ENCODE results near the gene GTPBP4.

GTPBP4 gene

GRCh38 chr10:947051-947450, 41.2 kb upstream of the GTPBP4 start:
- H3K27ac ChIP-seq = no peak overlapping the region
- in situ Hi-C loops (cut with HindIII; ENCODE audit: low pct_ligation_motif_present, low sequenced_read_pairs) = no loop called here
- no peak for DNase-seq
- H3K27me3 ChIP-seq (replicated peaks) = no peaks in the 10 kb centered on the region
- no peak overlapping the region for H3K4me3 ChIP-seq (ENCODE audit: low read depth, low read length)
- TF ChIP-seq CTCF (IDR thresholded peaks at IDR 0.05; ENCODE audit: low read depth, low read length, missing control alignments) = no peak
- no peaks in the 10 kb centered on the region for H3K36me3 ChIP-seq (replicated peaks)

- in situ Hi-C loops (cut with HindIII; ENCODE audit: low pct_ligation_motif_present, low sequenced_read_pairs) = no loop called here
- H3K36me3 ChIP-seq (replicated peaks) = no peaks in the 10 kb centered on the region
- no peak for DNase-seq
- no peak overlapping the region for H3K4me3 ChIP-seq (ENCODE audit: low read depth, low read length)
- no peaks in the 10 kb centered on the region for H3K27me3 ChIP-seq (replicated peaks)
- no peak overlapping the region for H3K27ac ChIP-seq
- TF ChIP-seq CTCF (IDR thresholded peaks at IDR 0.05; ENCODE audit: low read depth, low read length, missing control alignments) = no peak
These were observed 40.4 kb upstream of the GTPBP4 start for GRCh38 chr10:947881-948280.

- H3K36me3 ChIP-seq (replicated peaks) = no peaks in the 10 kb centered on the region
- DNase-seq = no peak
- no peak overlapping the region for H3K27ac ChIP-seq
- no peak for TF ChIP-seq CTCF (IDR thresholded peaks at IDR 0.05; ENCODE audit: low read depth, low read length, missing control alignments)
- H3K4me3 ChIP-seq (ENCODE audit: low read depth, low read length) = no peak overlapping the region
- in situ Hi-C loops (cut with HindIII; ENCODE audit: low pct_ligation_motif_present, low sequenced_read_pairs) = no loop called here
- H3K27me3 ChIP-seq (replicated peaks) = no peaks in the 10 kb centered on the region
These were observed 39.9 kb upstream of the GTPBP4 start for GRCh38 chr10:948347-948746.

- H3K27ac ChIP-seq = no peak overlapping the region
- no peak for TF ChIP-seq CTCF (IDR thresholded peaks at IDR 0.05; ENCODE audit: low read depth, low read length, missing control alignments)
These were observed 38.8 kb upstream of the GTPBP4 start for GRCh38 chr10:949446-949845.

GRCh38 chr10:953836-954235, 34.4 kb upstream of the GTPBP4 start:
- in situ Hi-C loops (cut with HindIII; ENCODE audit: low pct_ligation_motif_present, low sequenced_read_pairs) = no loop called here
- Histone ChIP-seq H3K27ac (no peak overlapping the region), H3K36me3 (replicated peaks) (no peaks in the 10 kb centered on the region), H3K27me3 (replicated peaks) (no peaks in the 10 kb centered on the region), H3K4me3 (ENCODE audit: low read depth, low read length) (no peak overlapping the region)
- DNase-seq = no peak
- no peak for TF ChIP-seq CTCF (IDR thresholded peaks at IDR 0.05; ENCODE audit: low read depth, low read length, missing control alignments)

More at GRCh38 chr10:949446-949845, 38.8 kb upstream of the GTPBP4 start:
- Histone ChIP-seq H3K36me3 (replicated peaks) (no peaks in the 10 kb centered on the region), H3K27me3 (replicated peaks) (no peaks in the 10 kb centered on the region), H3K4me3 (ENCODE audit: low read depth, low read length) (no peak overlapping the region)
- in situ Hi-C loops (cut with HindIII; ENCODE audit: low pct_ligation_motif_present, low sequenced_read_pairs) = no loop called here
- no peak for DNase-seq

- in situ Hi-C loops (cut with HindIII; ENCODE audit: low pct_ligation_motif_present, low sequenced_read_pairs) = no loop called here
- TF ChIP-seq CTCF (IDR thresholded peaks at IDR 0.05; ENCODE audit: low read depth, low read length, missing control alignments) = no peak
- Histone ChIP-seq H3K4me3 (ENCODE audit: low read depth, low read length) (no peak overlapping the region), H3K27me3 (replicated peaks) (no peaks in the 10 kb centered on the region), H3K36me3 (replicated peaks) (no peaks in the 10 kb centered on the region), H3K27ac (no peak overlapping the region)
- DNase-seq = no peak
These were observed 33.8 kb upstream of the GTPBP4 start for GRCh38 chr10:954396-954795.
